HG03066 (cell line): ENCODE results near the gene PPM1H.

ENCODE experiments used
- ATAC-seq: cut with Tn5 transposase; IDR thresholded peaks from one replicate; pipeline ENCODE4 v1.9.1; 2021; ENCODE audit warnings: low read depth; ENCODE audit not compliant: unreplicated experiment

Gene PPM1H

GRCh38 chr12:62629413-62629812, 305.5 kb downstream of the PPM1H start:
- ATAC-seq, result no peak

- no peak for ATAC-seq
Observed at GRCh38 chr12:62627181-62627580, 307.8 kb downstream of the PPM1H start.

DNA sequence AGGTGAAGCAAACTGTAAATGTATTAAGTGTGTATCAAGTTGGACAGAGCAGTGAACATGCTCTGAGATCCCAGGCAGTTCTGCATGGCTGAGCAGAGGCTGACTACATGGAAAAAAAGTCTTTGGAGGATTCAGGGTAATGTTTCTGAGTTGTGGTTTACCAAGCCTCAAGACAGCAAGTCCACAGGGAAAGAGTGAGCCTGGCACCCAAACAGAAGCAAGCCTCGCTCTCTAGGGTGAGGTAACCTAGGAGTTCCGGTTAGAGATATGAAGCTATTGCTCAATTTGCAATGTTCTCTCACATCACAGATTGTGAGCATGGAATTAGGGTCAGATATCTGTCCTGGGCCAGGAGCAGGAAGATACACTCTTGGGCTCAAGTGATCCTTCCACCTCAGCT, 309.7 kb downstream of the PPM1H start:
- no peak for ATAC-seq

GRCh38 chr12:62622177-62622576, 312.8 kb downstream of the PPM1H start:
- no peak for ATAC-seq

DNA sequence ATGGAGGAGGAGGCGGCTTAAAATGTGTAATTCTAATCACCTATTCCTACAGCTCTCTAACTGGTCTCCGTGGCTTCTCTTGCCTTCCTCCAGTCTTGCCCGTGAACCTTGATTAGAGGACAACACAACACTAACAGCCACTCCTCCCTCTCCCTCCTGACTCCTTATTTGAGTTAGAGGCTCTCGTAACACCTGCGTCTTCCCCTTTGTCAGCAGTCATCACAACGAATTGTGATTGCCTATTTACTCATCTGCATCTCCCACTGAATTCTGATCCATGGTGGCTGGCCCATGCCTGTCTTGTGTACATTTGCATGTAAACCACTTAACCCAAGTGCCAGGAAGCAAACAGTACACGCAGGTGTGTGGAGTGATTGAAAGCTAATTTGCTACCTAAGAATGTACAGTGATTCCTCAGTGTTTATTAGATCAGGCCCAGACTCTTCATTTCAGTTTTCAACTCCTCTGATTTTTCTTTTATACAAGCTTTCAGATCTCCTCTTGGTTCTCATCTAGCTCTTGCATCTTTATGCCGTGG, 313.8 kb downstream of the PPM1H start:
- no peak for ATAC-seq

GRCh38 chr12:62618930-62619329, 316.0 kb downstream of the PPM1H start:
- ATAC-seq, result no peak

GRCh38 chr12:62618319-62618718, 316.6 kb downstream of the PPM1H start:
- no peak for ATAC-seq

DNA sequence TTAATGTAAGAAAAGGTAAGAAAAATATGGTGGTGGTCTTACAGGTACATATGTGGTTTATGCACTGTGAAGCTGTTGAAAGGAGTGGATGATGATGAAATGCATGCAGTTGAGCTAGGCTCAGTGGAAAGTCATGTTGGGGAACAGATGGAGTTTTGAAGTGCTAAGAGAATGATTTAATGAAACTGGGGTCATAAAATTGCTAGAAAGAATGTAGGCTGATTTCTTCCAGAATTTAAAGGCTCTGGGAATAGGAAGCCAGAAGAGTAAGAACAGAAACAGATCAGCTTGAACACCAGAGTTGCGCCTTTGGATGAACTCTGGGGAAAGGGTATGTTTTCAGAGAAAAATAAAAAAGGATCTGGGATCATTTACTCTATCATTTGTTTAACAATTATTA, 321.9 kb downstream of the PPM1H start:
- ATAC-seq, result no peak

DNA sequence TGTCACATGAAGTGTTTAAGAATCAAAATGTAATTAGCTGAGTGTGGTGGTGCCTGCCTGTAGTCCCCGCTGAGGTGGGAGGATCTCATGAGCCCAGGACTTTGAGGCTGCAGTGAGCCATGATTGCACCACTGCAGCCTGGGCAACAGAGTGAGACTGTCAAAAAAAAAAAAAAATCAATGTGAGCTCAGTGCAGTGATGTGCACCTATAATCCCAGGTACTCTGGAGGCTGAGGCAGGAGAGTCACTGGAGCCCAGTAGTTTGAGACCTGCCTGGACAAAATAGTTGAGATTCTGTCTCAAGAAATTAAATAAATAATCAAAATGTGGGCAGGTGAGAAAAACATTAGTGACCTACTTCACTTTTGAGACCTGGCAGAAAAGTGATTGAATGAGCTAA, 328.3 kb downstream of the PPM1H start:
- ATAC-seq, result no peak

GRCh38 chr12:62605981-62606380, 329.0 kb downstream of the PPM1H start:
- no peak for ATAC-seq

DNA sequence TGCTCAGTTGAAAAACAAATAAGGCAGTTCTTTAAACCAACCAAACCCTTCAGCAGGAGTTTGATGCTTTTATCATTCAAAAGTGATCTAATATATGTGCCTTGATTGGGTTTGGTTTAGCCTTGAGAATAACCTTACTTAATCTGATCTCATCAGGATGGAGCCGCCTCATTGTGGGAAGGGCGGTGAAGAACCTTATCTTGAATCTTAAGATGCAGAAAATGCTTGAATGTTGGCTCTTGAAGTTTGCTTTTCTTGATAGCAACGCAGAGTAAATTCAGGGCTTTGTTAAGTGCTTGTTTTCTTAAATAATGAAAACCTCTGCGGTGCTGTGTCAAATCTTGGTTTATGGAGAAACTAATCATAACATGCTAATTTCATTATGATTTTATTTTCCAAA, 330.1 kb downstream of the PPM1H start:
- ATAC-seq, result no peak

DNA sequence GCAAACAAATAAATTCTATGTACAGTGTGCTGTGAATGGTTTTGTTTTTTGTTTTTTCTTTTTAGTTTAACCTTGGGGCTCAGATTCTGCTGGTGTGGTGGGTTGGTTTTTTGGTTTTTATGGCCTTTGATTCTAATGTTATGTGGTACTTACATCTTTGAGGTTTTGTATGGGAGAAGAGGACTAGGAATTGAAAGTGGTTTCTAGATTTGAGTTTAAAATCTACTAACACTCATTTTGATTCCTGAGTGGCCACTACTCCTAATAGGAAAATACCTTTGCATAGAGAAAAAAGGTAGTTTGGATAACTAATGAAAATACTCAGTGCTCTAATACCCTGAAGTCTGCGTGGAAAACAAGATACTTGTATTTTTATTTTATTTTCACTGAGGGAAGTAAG, 330.6 kb downstream of the PPM1H start:
- no peak for ATAC-seq

GRCh38 chr12:62603811-62604098, 331.2 kb downstream of the PPM1H start:
- no peak for ATAC-seq

- ATAC-seq, result peak; percentile 62
Observed at GRCh38 chr12:62603061-62603810, 331.7 kb downstream of the PPM1H start.

DNA sequence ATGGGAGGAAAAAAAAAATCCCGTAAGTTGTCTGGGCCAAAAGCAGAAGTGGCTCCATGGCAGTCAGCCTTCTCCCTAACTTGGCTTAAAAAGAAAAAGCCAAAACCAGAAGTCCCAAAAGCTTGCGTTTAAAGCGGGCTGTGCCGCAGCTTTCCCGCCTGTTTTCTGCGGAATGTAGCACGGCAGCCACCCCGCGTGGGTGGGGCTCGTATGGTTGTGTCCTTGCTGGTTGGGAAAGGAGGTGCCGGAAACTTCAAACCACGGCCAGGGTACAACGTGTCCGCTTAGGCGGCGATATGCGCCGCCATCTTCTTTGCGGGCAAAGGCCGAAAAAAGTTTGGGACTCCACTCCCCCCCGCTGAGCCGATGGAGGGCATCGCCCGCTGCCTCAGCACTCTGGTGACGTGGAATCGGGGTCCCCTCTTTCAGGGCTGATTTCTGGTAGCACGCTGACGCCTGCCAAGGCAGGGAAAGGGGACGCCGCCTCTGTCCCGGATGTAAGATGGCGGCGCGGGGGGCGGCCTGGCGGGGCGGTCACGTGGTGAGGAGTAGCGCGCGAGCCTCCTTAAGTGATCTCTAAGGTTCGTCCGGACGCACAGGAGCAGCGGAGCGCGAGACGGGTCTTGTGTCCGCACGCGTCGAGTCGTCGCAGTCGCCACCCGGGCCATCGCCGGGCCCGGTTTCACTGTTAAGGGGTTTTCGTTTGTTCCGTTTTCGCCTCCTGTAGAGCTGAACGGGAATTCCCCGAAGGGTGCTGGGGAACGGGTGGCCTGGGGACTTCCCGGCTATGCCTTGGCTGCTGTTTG, 332.5 kb downstream of the PPM1H start:
- ATAC-seq, result peak; percentile 62

- ATAC-seq, result no peak
Observed at GRCh38 chr12:62601765-62602164, 333.2 kb downstream of the PPM1H start.

DNA sequence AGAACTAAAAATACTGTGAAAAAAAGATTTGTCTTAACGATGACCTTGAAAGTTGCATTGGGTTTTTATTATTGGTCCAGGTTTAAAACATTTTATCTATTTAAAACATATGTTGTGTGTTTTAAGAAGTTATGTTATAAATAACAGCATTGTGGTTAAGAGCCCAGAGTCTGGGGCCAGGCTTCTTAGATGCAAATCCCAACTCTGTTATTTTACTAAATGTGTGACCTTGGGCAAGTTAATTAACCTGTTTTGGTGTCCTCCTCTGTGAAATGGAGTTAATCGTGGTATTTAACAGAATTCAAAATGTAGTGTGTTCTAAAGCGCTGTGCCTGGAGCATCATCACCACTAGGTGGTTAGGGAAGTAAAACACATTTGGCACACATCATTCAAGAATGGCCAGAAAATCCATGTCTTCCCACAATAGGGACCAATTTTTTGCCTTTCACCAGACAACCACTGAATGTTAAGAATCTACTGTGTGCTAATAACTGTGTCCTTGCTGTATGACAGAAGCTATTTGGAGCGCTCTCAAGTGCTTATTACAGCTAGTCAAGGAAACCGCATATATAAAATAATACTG, 335.0 kb downstream of the PPM1H start:
- ATAC-seq, result no peak

DNA sequence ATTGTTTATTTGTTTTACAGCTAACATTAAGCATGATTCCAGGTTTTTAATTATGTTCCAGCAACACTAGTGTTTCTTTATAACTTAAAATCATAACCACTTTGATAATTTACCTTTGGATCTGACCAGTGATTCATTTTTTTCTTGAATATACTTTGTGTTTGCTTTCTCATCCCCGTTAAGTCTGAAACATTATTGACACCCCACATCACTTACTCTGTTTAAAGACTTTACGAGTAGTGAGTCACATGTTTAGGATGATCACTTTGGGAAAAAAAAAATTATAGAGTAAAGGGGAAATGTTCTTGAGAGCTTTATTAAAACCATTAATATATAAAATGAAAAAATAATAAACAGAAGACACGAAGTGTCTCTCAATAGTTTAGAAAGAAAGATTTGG, 336.1 kb downstream of the PPM1H start:
- no peak for ATAC-seq

DNA sequence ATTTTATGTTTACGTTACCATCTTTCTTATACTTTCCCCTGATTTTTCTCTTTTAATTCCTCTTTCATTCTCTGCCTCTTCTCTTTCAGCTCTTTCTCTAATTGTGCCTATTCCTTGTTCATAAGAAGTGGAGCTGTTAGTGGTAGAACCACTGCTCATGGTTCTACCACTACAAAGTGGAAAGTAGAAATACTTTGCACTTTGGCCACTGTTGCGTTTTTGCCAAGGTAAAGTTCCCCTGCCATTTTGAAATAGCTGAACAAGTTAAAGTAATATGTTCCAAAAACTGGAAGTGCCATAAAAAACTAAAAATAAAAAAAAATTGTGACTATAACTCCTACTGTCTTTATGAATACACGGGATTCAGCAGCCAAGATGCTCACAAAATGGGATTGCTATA, 337.7 kb downstream of the PPM1H start:
- ATAC-seq, result no peak
